ENCODE results near the gene PCSK9. TPM values are rescaled to one million over a fixed set of nuclear protein-coding genes. Genes with fewer than 3 reads are reported as not detected.

Gene PCSK9
- polyA plus RNA-seq, 6 donors from 2014 or later: not detected

DNA sequence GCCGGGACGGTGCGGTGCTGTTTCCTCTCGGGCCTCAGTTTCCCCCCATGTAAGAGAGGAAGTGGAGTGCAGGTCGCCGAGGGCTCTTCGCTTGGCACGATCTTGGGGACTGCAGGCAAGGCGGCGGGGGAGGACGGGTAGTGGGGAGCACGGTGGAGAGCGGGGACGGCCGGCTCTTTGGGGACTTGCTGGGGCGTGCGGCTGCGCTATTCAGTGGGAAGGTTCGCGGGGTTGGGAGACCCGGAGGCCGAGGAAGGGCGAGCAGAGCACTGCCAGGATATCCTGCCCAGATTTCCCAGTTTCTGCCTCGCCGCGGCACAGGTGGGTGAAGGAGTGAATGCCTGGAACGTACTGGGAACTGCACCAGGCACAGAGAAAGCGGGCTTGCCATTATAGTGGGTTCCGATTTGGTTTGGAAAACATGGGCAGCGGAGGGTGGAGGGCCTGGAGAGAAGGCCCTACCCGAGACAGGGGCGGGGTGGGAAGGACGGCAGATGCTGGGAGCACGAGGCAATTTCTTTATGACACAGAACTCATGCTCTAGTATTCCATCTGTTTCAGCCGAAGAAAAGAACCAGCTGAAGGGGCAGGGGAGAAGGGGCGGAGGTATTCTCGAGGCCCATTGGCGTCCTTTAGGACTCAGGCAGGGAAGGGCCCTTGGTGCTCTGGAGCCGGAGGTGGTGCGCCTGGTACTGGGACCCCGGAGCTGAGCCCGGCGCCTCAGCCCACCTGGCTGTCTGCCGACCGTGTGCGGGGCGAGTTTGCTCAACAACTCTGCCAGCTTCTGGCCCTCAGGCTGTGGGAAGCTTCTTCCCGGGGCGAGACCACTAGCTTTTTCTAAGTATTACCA, 960 bp downstream of the PCSK9 start:
- Mint-ChIP-seq H3K9me3 (no peaks in the 10 kb centered on the region), H3K27ac (no peak overlapping the region), H3K4me1 (peaks cover 0 to 3% (median 0%) of the 10 kb centered on the region in 3 donors), H3K36me3 (no peaks in the 10 kb centered on the region), H3K4me3 (peak overlapping the region in 1 of 8 donors; percentile 59), H3K27me3 (peaks cover 48 to 70% (median 69%) of the 10 kb centered on the region in 3 donors)
- ATAC-seq (ENCODE audit: low read depth in 2 of 2) (no peak), DNase-seq (no peak)

GRCh38 chr1:55040933-55041494, 1.7 kb downstream of the PCSK9 start:
- no peak for DNase-seq
- no peak for ATAC-seq (ENCODE audit: low read depth in 2 of 2)
- Mint-ChIP-seq H3K27me3 (peaks cover 42 to 63% (median 63%) of the 10 kb centered on the region in 3 donors), H3K4me3 (no peak overlapping the region), H3K4me1 (peaks cover 0 to 3% (median 0%) of the 10 kb centered on the region in 3 donors), H3K27ac (no peak overlapping the region), H3K9me3 (no peaks in the 10 kb centered on the region), H3K36me3 (no peaks in the 10 kb centered on the region)

DNA sequence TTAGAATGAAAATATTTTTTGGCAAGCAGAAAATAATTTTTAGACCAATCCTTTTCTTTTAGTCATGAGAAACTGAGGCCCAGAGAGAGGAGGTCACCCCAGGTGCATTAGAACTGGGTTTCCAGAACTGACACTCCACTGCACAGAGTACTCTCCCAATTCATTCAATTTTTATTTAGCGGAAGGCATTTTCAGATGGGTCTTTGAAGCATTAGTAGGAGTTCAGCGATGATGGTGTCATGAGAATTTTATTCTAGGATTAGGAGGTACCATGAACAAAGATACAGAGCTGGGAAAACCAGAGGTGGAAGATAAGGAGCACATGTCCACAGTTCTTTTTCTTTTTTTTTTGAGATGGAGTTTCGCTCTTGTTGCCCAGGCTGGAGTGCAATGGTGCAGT, 2.3 kb downstream of the PCSK9 start:
- no peak for DNase-seq
- Mint-ChIP-seq H3K4me3 (no peak overlapping the region), H3K27me3 (peaks cover 38 to 60% (median 59%) of the 10 kb centered on the region in 3 donors), H3K4me1 (peaks cover 0 to 3% (median 0%) of the 10 kb centered on the region in 3 donors), H3K9me3 (no peaks in the 10 kb centered on the region), H3K27ac (no peak overlapping the region), H3K36me3 (no peaks in the 10 kb centered on the region)
- no peak for ATAC-seq (ENCODE audit: low read depth in 2 of 2)

DNA sequence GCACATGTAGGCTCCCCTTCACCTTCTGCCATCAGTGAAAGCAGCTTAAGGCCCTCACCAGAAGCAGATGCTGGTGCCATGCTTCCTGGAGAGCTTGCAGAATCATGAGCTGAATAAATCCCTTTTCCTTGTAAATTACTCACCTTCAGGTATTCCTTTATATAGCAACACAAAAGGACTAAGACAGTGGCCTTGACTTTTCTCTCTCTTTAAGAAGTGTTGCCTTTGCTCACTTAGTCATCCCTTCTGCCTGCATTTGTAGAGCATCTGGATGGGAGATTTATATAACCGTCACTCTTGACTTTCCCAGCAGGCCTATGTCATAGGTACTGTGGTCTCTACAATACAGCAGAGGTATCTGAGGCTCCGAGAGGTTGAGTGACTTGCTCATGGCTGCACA, 3.7 kb downstream of the PCSK9 start:
- no peak for ATAC-seq (ENCODE audit: low read depth in 2 of 2)
- Mint-ChIP-seq H3K4me3 (no peak overlapping the region), H3K27me3 (peaks cover 27 to 57% (median 50%) of the 10 kb centered on the region in 3 donors), H3K9me3 (no peaks in the 10 kb centered on the region), H3K27ac (no peak overlapping the region), H3K36me3 (no peaks in the 10 kb centered on the region), H3K4me1 (peaks cover 0 to 3% (median 0%) of the 10 kb centered on the region in 3 donors)
- no peak for DNase-seq

GRCh38 chr1:55043726-55044125, 4.4 kb downstream of the PCSK9 start:
- H3K4me1 Mint-ChIP-seq: peaks cover 0 to 3% (median 0%) of the 10 kb centered on the region in 3 donors
- H3K9me3 Mint-ChIP-seq: no peaks in the 10 kb centered on the region
- no peak overlapping the region for H3K4me3 Mint-ChIP-seq
- no peak overlapping the region for H3K27ac Mint-ChIP-seq
- peaks cover 20 to 49% (median 44%) of the 10 kb centered on the region in 3 donors for H3K27me3 Mint-ChIP-seq
- H3K36me3 Mint-ChIP-seq: no peaks in the 10 kb centered on the region
- ATAC-seq (ENCODE audit: low read depth in 2 of 2) (no peak), DNase-seq (no peak)

DNA sequence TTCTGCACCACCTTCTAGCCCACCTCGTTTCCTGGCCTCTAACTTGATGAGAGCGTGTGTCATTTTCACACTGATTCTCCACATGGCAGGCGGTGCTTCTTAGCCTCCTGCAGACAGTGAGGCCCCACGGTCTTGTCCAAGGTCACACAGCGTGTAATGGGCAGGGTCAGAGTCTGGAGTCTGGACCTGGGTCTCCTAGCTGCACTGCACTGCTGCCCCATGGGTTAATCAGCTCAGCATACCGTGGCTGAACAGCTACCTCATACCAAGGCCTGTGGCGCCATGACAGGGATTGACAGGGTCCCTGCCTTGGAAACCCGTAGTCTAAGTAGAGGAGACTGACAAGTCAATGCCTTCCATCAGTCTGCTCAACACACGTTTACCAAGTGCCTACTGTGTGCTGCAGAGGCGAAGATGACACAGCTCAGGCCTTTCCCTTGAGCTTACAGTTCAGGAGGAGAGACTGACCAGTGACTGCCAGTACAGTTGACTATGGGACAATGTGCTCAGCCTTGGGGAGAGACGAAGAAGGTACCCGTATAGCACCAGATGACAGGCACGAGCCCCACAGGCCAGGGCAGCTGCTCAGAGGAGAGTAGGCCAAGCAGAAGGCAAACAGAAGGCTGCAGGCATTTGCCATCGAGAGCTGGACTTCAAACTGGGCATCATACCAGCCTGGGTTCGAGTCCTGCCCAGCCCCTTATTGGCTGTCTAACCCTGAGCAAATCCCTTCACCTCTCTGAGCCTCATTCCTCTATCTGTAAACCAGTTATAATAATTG, 5.5 kb downstream of the PCSK9 start:
- H3K27ac Mint-ChIP-seq: no peak overlapping the region
- ATAC-seq (ENCODE audit: low read depth in 2 of 2) (no peak), DNase-seq (no peak)
- H3K27me3 Mint-ChIP-seq: peaks cover 17 to 42% (median 37%) of the 10 kb centered on the region in 3 donors
- H3K36me3 Mint-ChIP-seq: no peaks in the 10 kb centered on the region
- H3K4me1 Mint-ChIP-seq: peaks cover 0 to 3% (median 0%) of the 10 kb centered on the region in 3 donors
- H3K4me3 Mint-ChIP-seq: no peak overlapping the region
- H3K9me3 Mint-ChIP-seq: no peaks in the 10 kb centered on the region

GRCh38 chr1:55045430-55045829, 6.1 kb downstream of the PCSK9 start:
- no peaks in the 10 kb centered on the region for H3K36me3 Mint-ChIP-seq
- no peak for ATAC-seq (ENCODE audit: low read depth in 2 of 2)

GRCh38 chr1:55046871-55047270, 7.5 kb downstream of the PCSK9 start:
- Mint-ChIP-seq H3K27me3 (peaks cover 7 to 27% (median 17%) of the 10 kb centered on the region in 3 donors), H3K36me3 (no peaks in the 10 kb centered on the region), H3K9me3 (no peaks in the 10 kb centered on the region), H3K4me1 (no peaks in the 10 kb centered on the region), H3K27ac (peak overlapping the region in 1 of 6 donors; percentile 53), H3K4me3 (no peak overlapping the region)
- no peak for ATAC-seq (ENCODE audit: low read depth in 2 of 2)
- DNase-seq: no peak

More at GRCh38 chr1:55045430-55045829, 6.1 kb downstream of the PCSK9 start:
- DNase-seq: no peak
- no peak overlapping the region for H3K4me3 Mint-ChIP-seq
- no peaks in the 10 kb centered on the region for H3K4me1 Mint-ChIP-seq
- H3K9me3 Mint-ChIP-seq: no peaks in the 10 kb centered on the region
- no peak overlapping the region for H3K27ac Mint-ChIP-seq
- peaks cover 17 to 37% (median 31%) of the 10 kb centered on the region in 3 donors for H3K27me3 Mint-ChIP-seq

- no peak overlapping the region for H3K4me3 Mint-ChIP-seq
- H3K27ac Mint-ChIP-seq: no peak overlapping the region
- H3K27me3 Mint-ChIP-seq: peaks cover 4 to 20% (median 10%) of the 10 kb centered on the region in 3 donors
- H3K4me1 Mint-ChIP-seq: no peaks in the 10 kb centered on the region
- H3K9me3 Mint-ChIP-seq: no peaks in the 10 kb centered on the region
- H3K36me3 Mint-ChIP-seq: no peaks in the 10 kb centered on the region
- ATAC-seq (ENCODE audit: low read depth in 2 of 2): no peak
- no peak for DNase-seq
Observed at GRCh38 chr1:55047611-55048010, 8.3 kb downstream of the PCSK9 start.

DNA sequence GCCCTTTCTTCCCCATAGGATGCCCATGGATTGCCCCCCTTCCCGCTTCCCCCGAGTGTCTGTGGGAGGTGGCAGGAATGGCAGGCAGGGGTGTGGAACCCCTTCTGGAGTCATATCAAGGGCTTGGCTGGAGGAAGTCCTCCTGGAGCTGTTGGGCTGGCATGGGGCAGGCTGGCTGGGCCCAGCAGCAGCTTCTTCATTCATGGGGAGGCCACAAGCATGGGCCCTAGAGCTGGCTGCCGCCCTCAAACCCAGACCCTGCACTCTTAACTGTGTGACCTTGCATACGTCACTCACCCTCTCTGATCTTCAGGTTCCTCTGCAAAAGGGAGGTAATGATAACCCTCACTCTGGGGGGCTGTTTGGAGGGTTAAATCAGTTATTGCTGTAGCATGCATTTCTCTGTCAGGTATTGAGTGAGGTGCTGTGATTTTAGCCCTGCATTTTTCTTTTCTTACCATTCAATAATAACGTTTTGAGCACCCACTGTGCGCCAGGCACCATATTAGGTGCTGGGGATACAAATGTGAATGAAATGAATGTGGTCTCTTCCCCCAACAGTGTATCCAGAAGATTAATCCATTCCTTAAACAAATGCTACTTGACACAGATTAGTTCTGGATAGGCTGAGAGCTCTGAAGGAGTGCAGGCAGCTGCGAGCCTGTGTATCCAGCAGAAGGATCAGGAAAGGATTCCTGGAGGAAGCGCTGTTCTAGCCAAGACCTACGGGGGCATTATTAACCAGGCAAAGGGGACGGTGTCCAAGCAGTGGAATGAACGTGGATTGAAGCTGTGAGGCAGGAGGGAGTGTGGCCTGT, 9.3 kb downstream of the PCSK9 start:
- DNase-seq (no peak), ATAC-seq (ENCODE audit: low read depth in 2 of 2) (no peak)
- peaks cover 0 to 17% (median 9%) of the 10 kb centered on the region in 3 donors for H3K27me3 Mint-ChIP-seq
- no peak overlapping the region for H3K27ac Mint-ChIP-seq
- H3K4me3 Mint-ChIP-seq: peak overlapping the region in 1 of 8 donors; percentile 38
- no peaks in the 10 kb centered on the region for H3K4me1 Mint-ChIP-seq
- no peaks in the 10 kb centered on the region for H3K36me3 Mint-ChIP-seq
- H3K9me3 Mint-ChIP-seq: no peaks in the 10 kb centered on the region

GRCh38 chr1:55049271-55049913, 10.0 kb downstream of the PCSK9 start:
- Mint-ChIP-seq H3K27ac (no peak overlapping the region), H3K4me1 (no peaks in the 10 kb centered on the region), H3K4me3 (no peak overlapping the region), H3K9me3 (no peaks in the 10 kb centered on the region), H3K36me3 (no peaks in the 10 kb centered on the region), H3K27me3 (peaks cover 0 to 17% (median 6%) of the 10 kb centered on the region in 3 donors)
- ATAC-seq (ENCODE audit: low read depth in 2 of 2) (no peak), DNase-seq (no peak)

- Mint-ChIP-seq H3K4me1 (no peaks in the 10 kb centered on the region), H3K9me3 (no peaks in the 10 kb centered on the region), H3K36me3 (no peaks in the 10 kb centered on the region), H3K27me3 (peaks cover 0 to 17% (median 6%) of the 10 kb centered on the region in 3 donors), H3K4me3 (no peak overlapping the region), H3K27ac (no peak overlapping the region)
- DNase-seq: no peak
- ATAC-seq (ENCODE audit: low read depth in 2 of 2): no peak
Observed at GRCh38 chr1:55049914-55050278, 10.5 kb downstream of the PCSK9 start.
